ENCODE measurements around the gene MALSU1. TPM values are rescaled to one million over a fixed set of nuclear protein-coding genes. Genes with fewer than 3 reads are reported as not detected.

The MALSU1 gene
- total RNA-seq, 1 donor, result 38.4 TPM

DNA sequence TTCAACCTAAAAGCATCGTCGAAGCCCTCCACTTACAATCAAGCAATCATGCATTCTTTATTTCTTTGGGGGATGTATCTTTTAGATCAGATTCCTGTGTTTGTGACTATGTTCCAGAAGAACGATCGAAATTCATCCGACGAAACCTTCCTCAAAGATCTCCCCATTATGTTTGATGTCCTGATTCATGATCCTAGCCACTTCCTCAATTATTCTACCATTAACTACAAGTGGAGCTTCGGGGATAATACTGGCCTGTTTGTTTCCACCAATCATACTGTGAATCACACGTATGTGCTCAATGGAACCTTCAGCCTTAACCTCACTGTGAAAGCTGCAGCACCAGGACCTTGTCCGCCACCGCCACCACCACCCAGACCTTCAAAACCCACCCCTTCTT lies 38.8 kb upstream of the MALSU1 start:
- Histone ChIP-seq H3K79me2 (ENCODE audit: insufficient read depth, low read length) (no peaks in the 10 kb centered on the region), H4K20me1 (ENCODE audit: insufficient read depth, low read length) (no peaks in the 10 kb centered on the region), H3K4me1 (ENCODE audit: insufficient read depth, low read length) (no peaks in the 10 kb centered on the region), H3K4me3 (ENCODE audit: insufficient read depth, low read length) (no peak overlapping the region), H2AFZ (ENCODE audit: low read length) (no peak overlapping the region), H3K36me3 (ENCODE audit: insufficient read depth, low read length) (no peaks in the 10 kb centered on the region), H3K9me3 (ENCODE audit: low read depth, low read length) (no peaks in the 10 kb centered on the region), H3K27ac (ENCODE audit: low read depth, low read length) (no peak overlapping the region), H3K27me3 (ENCODE audit: insufficient read depth, low read length) (no peaks in the 10 kb centered on the region), H3K4me2 (ENCODE audit: insufficient read depth, low read length) (no peak overlapping the region)
- TF ChIP-seq, protein P1, sequence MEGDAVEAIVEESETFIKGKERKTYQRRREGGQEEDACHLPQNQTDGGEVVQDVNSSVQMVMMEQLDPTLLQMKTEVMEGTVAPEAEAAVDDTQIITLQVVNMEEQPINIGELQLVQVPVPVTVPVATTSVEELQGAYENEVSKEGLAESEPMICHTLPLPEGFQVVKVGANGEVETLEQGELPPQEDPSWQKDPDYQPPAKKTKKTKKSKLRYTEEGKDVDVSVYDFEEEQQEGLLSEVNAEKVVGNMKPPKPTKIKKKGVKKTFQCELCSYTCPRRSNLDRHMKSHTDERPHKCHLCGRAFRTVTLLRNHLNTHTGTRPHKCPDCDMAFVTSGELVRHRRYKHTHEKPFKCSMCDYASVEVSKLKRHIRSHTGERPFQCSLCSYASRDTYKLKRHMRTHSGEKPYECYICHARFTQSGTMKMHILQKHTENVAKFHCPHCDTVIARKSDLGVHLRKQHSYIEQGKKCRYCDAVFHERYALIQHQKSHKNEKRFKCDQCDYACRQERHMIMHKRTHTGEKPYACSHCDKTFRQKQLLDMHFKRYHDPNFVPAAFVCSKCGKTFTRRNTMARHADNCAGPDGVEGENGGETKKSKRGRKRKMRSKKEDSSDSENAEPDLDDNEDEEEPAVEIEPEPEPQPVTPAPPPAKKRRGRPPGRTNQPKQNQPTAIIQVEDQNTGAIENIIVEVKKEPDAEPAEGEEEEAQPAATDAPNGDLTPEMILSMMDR (IDR thresholded peaks at IDR 0.05; ENCODE audit: extremely low read depth, low read depth, low read length), result no peak
- DNase-seq (ENCODE audit: insufficient read length, low spot score, missing footprints), result no peak

GRCh38 chr7:23261843-23262452 lies 37.2 kb upstream of the MALSU1 start:
- Histone ChIP-seq H3K4me2 (ENCODE audit: insufficient read depth, low read length) (peak overlapping the region; percentile 50), H3K27me3 (ENCODE audit: insufficient read depth, low read length) (no peaks in the 10 kb centered on the region), H3K36me3 (ENCODE audit: insufficient read depth, low read length) (no peaks in the 10 kb centered on the region)

GRCh38 chr7:23264916-23265458 lies 34.2 kb upstream of the MALSU1 start:
- Histone ChIP-seq H3K36me3 (ENCODE audit: insufficient read depth, low read length) (peaks cover 8% of the 10 kb centered on the region), H3K27ac (ENCODE audit: low read depth, low read length) (no peak overlapping the region), H3K4me2 (ENCODE audit: insufficient read depth, low read length) (no peak overlapping the region), H3K9me3 (ENCODE audit: low read depth, low read length) (no peaks in the 10 kb centered on the region), H3K79me2 (ENCODE audit: insufficient read depth, low read length) (no peaks in the 10 kb centered on the region), H3K4me3 (ENCODE audit: insufficient read depth, low read length) (no peak overlapping the region), H3K4me1 (ENCODE audit: insufficient read depth, low read length) (no peaks in the 10 kb centered on the region), H2AFZ (ENCODE audit: low read length) (no peak overlapping the region), H3K27me3 (ENCODE audit: insufficient read depth, low read length) (no peaks in the 10 kb centered on the region), H4K20me1 (ENCODE audit: insufficient read depth, low read length) (no peaks in the 10 kb centered on the region)
- TF ChIP-seq, protein P1 (IDR thresholded peaks at IDR 0.05; ENCODE audit: extremely low read depth, low read depth, low read length), result no peak
- no peak for DNase-seq (ENCODE audit: insufficient read length, low spot score, missing footprints)

More at GRCh38 chr7:23261843-23262452, 37.2 kb upstream of the MALSU1 start:
- H3K4me3 ChIP-seq (ENCODE audit: insufficient read depth, low read length), result no peak overlapping the region
- DNase-seq (ENCODE audit: insufficient read length, low spot score, missing footprints), result peak; percentile 93
- H4K20me1 ChIP-seq (ENCODE audit: insufficient read depth, low read length), result no peaks in the 10 kb centered on the region
- TF ChIP-seq, protein P1 (IDR thresholded peaks at IDR 0.05; ENCODE audit: extremely low read depth, low read depth, low read length), result peak; percentile 95
- H3K4me1 ChIP-seq (ENCODE audit: insufficient read depth, low read length), result no peaks in the 10 kb centered on the region
- H3K9me3 ChIP-seq (ENCODE audit: low read depth, low read length), result no peaks in the 10 kb centered on the region
- no peak overlapping the region for H3K27ac ChIP-seq (ENCODE audit: low read depth, low read length)
- no peak overlapping the region for H2AFZ ChIP-seq (ENCODE audit: low read length)
- H3K79me2 ChIP-seq (ENCODE audit: insufficient read depth, low read length), result no peaks in the 10 kb centered on the region

GRCh38 chr7:23266918-23267317 lies 32.2 kb upstream of the MALSU1 start:
- no peaks in the 10 kb centered on the region for H3K9me3 ChIP-seq (ENCODE audit: low read depth, low read length)
- no peak for DNase-seq (ENCODE audit: insufficient read length, low spot score, missing footprints)
- H3K4me3 ChIP-seq (ENCODE audit: insufficient read depth, low read length), result no peak overlapping the region
- H4K20me1 ChIP-seq (ENCODE audit: insufficient read depth, low read length), result no peaks in the 10 kb centered on the region
- peaks cover 8% of the 10 kb centered on the region for H3K36me3 ChIP-seq (ENCODE audit: insufficient read depth, low read length)
- H3K79me2 ChIP-seq (ENCODE audit: insufficient read depth, low read length), result no peaks in the 10 kb centered on the region
- no peak overlapping the region for H2AFZ ChIP-seq (ENCODE audit: low read length)
- no peak overlapping the region for H3K27ac ChIP-seq (ENCODE audit: low read depth, low read length)
- H3K4me1 ChIP-seq (ENCODE audit: insufficient read depth, low read length), result no peaks in the 10 kb centered on the region
- TF ChIP-seq, protein P1 (IDR thresholded peaks at IDR 0.05; ENCODE audit: extremely low read depth, low read depth, low read length), result no peak
- peaks cover 5% of the 10 kb centered on the region for H3K27me3 ChIP-seq (ENCODE audit: insufficient read depth, low read length)
- no peak overlapping the region for H3K4me2 ChIP-seq (ENCODE audit: insufficient read depth, low read length)
